D721Med (cell line): ENCODE measurements around the gene PTOV1.

Experiments
- DNase-seq: peaks from one replicate; pipeline ENCODE4 v3.0.0; 2011; ENCODE audit warnings: low spot score; ENCODE audit not compliant: insufficient read length
- FAIRE-seq: peaks from 2 replicates; lab custom pipeline; 2011; peaks lifted over from hg19 to GRCh38; lab: Jason Lieb, UNC
- CTCF ChIP-seq: IDR thresholded peaks from 2 replicates; pipeline ENCODE4 v1.5.1; 2012; ENCODE audit warnings: mild to moderate bottlenecking, control low read depth; ENCODE audit not compliant: insufficient read depth; ENCODE audit errors: missing control alignments

PTOV1 gene

GRCh38 chr19:49876422-49877019, 25.6 kb downstream of the PTOV1 start:
- DNase-seq (no peak), FAIRE-seq (no peak)
- no peak for TF ChIP-seq CTCF

- peak; percentile 72 for FAIRE-seq
- DNase-seq = peak; percentile 90
- no peak for TF ChIP-seq CTCF
These were observed 26.3 kb downstream of the PTOV1 start, which contains the start of the genes AKT1S1 and TBC1D17 for GRCh38 chr19:49877020-49877878. Gene AKT1S1, minus strand, starts transcription at chr19:49877355. Its CDS starts 4,060 bp downstream, at chr19:49873295. Gene TBC1D17, plus strand, starts transcription at chr19:49877702. Its CDS starts 22 bp downstream, at chr19:49877724.

GRCh38 chr19:49877879-49878743, 27.2 kb downstream of the PTOV1 start:
- DNase-seq (peak; percentile 98), FAIRE-seq (no peak)
- no peak for TF ChIP-seq CTCF

GRCh38 chr19:49878744-49879070, 27.7 kb downstream of the PTOV1 start:
- DNase-seq (no peak), FAIRE-seq (no peak)
- TF ChIP-seq CTCF = no peak

GRCh38 chr19:49879243-49879963, 28.4 kb downstream of the PTOV1 start:
- DNase-seq (no peak), FAIRE-seq (no peak)
- TF ChIP-seq CTCF = no peak

GRCh38 chr19:49880162-49880869, 29.4 kb downstream of the PTOV1 start:
- peak; percentile 13 for DNase-seq
- FAIRE-seq = no peak
- no peak for TF ChIP-seq CTCF
